Body of pancreas (tissue), 4 donors: ENCODE results near the gene ANKRD39.

Experiments
- POLR2A ChIP-seq, 3 donors: fragments of 450-650 bp; IDR thresholded peaks; one replicate each; pipeline ENCODE4 v1.6.1; 2016; ENCODE audit warnings: antibody characterized with exemption in 3 of 3, mild to moderate bottlenecking in 2 of 3
- TF ChIP-seq, protein P1 (sequence below), 7 experiments: fragments of 450-650 bp in 4 of 7; fragments of 200-600 bp in 3 of 7; sonication (generic) in 3 of 7; IDR thresholded peaks; one replicate each; pipeline ENCODE4 v1.5.1; 2016 to 2019; ENCODE audit warnings: antibody characterized with exemption in 7 of 7

DNA sequence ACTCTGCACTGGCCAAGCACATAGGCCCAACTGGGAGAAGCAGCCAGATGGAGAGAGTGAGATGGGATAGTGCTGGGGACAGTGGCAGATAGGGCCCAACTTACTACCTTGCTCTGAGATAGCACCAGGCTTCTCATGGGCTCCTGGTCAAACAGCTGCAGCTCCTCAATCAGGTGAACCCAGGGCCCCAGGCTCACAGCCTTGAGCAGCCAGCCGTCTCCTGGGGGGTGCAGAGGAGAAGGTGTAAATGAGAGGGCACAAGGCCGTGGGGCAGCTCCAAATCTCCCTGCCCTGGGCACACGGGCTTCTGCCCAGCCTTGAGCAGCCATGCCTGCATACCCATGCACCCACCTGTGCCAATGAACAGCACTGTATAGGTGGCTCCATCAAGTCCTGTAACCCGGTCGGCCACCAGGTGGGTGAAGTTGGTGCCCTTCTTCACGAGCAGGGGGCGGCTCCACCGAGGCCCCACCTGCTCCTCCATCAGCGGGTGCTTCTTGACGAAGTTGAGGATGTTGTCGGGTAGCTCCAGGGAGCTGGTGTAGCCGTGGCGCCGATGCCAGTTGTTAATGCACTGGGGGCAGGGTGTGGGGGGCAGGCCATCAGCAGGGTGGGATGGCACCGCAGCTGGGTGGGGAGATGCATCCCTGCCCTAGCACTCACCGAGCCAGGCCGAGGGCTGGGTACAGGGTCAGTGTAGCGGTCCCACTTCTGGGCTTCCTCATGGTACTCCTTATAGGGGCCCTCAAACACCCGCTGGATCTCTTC is 5.9 kb upstream of the ANKRD39 start:
- TF ChIP-seq, protein P1, sequence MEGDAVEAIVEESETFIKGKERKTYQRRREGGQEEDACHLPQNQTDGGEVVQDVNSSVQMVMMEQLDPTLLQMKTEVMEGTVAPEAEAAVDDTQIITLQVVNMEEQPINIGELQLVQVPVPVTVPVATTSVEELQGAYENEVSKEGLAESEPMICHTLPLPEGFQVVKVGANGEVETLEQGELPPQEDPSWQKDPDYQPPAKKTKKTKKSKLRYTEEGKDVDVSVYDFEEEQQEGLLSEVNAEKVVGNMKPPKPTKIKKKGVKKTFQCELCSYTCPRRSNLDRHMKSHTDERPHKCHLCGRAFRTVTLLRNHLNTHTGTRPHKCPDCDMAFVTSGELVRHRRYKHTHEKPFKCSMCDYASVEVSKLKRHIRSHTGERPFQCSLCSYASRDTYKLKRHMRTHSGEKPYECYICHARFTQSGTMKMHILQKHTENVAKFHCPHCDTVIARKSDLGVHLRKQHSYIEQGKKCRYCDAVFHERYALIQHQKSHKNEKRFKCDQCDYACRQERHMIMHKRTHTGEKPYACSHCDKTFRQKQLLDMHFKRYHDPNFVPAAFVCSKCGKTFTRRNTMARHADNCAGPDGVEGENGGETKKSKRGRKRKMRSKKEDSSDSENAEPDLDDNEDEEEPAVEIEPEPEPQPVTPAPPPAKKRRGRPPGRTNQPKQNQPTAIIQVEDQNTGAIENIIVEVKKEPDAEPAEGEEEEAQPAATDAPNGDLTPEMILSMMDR (IDR thresholded peaks at IDR 0.05) = no peak
- no peak for TF ChIP-seq POLR2A (IDR thresholded peaks at IDR 0.05)
